Stimulated activated CD4-positive, alpha-beta T cell treated with anti-CD3 and anti-CD28 coated beads, Interleukin-4, amount 100 ng/mL, for 48 hours (primary cell): ENCODE results near the gene QRFPR.
A peak's percentile ranks its signal among the peaks of the same experiment; 100 is the strongest.
"Not testable (repeated sequence)": the region's sequence is repeated elsewhere in the genome, so short reads cannot be mapped to it uniquely, and the experiment has no call there.

Experiments used
- DNase-seq, 2 donors: peaks; one replicate each; pipeline ENCODE4 v3.0.0-alpha.2; 2020; ENCODE audit warnings: low read depth in 2 of 2

QRFPR gene

DNA sequence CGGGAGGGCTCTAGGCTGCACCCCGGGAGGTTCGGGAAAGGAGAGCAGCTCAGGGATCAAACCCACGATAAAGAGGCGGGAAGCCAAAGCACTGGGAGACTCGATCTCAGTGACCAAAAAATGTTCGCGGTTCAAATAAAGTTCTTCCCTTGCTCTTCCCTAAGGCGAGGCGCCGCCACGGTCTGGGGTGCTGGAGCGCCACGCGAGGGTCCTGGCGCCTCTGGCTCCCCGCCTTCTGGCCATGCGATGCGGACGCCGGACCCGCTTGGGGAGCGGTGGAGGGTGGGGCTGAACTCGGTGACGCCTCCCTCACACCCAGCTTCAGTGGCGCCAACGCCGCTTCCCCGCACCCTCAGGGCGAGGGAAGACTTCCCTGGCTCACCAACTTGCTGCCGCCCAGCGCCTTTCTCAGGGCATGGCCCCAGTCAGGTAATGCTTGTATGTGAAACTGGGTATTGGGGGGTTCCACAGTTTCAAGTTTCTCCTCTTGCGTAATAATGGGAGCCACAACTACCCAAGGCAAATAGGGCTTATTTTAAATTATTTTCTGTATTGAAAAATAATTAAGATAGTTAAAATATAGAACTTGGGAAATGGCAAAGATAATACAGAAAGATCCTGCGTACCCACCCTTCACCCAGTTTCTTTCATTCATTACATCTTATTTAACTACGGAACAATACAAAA lies at the start of gene QRFPR:
TSS of gene QRFPR (minus strand) at position 243 of the 687 bp plus-strand sequence. CDS start 371 bp downstream, outside the sequence.
- DNase-seq, result peak in 1 of 2 donors; percentile 2

GRCh38 chr4:121428721-121429120 lies 47.9 kb upstream of the QRFPR start:
- no peak for DNase-seq

DNA sequence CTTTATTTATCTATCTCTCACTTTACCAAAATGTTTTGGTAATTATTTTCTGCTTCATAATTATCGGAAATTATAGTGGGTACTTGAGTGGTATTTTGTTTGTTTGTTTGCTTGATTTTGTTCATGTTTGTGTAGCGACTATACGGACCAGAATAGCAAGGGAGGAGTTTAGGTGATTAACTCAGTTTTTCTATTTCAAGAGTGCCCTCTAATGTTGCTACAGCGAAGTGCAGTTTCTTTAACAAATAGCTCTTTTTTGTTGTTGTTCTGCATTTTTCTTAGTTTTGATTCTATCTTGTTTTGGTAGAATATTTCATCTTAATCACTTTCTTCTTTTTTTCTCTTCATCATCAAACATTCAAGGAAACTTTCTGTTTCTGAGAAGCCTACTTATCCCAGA lies 40.8 kb upstream of the QRFPR start:
- DNase-seq, result no peak

DNA sequence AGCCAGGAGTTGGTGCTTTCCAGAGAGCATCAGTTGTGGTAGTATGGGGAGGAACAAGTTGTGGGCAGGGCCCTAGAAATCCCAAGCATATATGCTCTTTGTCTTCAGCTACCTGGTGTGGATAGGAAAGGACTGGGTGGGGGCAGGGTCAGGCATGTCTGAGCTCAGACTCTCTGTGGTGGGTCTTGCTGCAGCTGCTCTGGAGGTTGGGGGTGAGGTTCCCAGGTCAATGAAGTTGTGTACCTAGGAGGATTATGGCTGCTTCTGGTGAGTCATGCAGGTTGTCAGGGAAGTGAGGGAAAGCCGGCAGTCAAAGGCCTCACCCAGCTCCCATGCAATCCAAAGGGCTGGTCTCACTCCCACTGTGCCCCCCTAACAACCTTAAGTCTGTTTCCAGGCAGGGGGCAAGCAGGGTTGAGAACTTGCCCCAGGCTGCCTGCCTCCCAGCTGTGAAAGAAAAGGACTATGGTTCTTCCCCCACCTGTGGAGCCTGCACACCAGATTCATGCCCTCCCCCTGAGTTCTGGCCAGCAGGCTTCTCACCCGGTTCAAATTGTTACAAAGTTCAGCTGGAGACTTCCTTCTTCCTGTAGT lies 30.4 kb upstream of the QRFPR start:
- no peak for DNase-seq

DNA sequence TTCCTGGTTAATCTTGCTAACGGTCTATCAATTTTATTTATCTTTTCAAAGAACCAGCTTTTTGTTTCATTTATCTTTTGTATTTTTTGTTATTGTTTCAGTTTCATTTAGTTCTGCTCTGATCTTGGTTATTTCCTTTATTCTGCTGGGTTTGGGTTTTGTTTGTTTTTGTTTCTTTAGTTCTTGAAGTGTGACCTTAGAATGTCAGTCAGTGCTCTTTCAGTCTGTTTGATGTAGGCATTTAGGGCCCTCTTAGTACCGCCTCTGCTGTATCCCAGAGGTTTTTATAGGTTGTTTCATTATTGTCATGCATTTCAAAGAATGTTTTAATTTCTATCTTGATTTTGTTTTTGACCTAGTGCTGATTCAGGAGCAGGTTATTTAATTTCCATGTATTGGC lies 27.7 kb upstream of the QRFPR start:
- DNase-seq, result not testable (repeated sequence)

- no peak for DNase-seq
These were observed 19.8 kb upstream of the QRFPR start for GRCh38 chr4:121400632-121401031.

GRCh38 chr4:121397941-121398601 lies 17.3 kb upstream of the QRFPR start:
- DNase-seq, result no peak

- DNase-seq, result no peak
These were observed 16.6 kb upstream of the QRFPR start for GRCh38 chr4:121397434-121397833.

DNA sequence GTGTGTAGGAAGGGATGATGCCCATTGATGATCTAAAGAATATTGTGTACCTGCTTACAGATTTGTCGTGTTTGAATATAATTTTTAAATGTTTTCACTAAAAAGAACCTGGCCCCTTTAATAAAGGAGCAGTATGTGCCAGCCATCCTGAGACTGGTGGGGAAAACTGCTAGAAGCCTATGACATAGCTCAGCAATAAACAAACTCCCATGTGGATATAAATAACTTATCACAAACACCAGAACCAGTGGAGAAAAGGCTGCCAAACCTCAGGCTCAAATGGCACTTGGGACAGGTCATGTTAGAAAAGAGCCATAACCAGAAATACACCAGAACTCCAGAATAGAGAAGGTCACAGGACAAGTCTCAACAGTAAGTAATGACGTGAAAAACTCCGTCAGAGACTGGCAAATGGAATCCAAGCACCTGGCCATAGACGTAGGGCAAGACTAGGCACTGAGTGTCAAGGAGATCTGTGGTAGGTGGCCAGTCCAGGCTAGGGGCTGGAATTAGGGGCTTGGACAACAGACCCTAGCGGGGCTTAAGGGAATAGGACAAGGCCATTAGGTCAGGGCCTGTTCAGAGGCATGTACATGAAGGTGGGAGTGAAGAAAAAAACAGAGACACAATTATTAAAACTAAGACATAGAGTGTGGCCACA lies 11.7 kb upstream of the QRFPR start:
- DNase-seq, result no peak

DNA sequence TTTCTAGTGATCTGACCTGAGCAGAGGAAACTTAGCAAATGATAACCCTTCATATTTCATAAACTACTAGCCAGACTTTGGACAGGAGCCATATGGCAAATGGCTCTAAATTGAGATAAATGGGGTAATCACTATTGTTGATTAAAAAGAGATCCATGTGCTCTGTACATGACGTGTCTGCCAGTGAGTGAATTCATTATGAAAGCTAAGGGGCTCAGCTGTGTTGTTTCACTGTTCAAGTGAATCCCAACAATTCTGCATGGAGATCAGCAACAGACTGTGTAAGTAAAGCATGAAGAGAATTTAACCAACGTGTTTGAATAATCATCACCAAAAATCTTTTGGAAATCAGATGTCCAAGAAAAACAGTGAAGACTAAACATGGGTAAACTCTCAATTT lies 9.5 kb upstream of the QRFPR start:
- DNase-seq, result no peak

- no peak for DNase-seq
These were observed 1.5 kb downstream of the QRFPR start for GRCh38 chr4:121379276-121379675.

GRCh38 chr4:121377076-121377475 lies 3.7 kb downstream of the QRFPR start:
- DNase-seq, result no peak

DNA sequence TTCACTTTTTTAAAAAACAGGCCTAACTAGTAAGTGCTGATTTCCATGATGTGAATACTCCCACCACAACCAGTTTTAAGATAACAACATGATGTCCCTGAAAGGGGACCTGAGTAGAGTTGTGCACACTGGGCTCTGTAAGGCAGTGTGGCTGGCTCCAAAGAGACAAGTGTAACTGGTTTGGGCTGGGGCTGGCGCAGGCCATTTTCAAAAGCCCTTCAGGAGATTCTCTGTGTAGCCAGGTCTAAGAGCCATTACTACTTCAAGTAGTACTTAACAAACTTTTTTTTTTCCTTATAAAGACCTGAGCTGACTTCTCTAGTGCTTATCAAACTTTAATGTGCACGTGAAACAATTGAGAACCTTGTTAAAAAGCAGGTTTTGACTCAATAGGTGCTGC lies 4.3 kb downstream of the QRFPR start:
- no peak for DNase-seq

DNA sequence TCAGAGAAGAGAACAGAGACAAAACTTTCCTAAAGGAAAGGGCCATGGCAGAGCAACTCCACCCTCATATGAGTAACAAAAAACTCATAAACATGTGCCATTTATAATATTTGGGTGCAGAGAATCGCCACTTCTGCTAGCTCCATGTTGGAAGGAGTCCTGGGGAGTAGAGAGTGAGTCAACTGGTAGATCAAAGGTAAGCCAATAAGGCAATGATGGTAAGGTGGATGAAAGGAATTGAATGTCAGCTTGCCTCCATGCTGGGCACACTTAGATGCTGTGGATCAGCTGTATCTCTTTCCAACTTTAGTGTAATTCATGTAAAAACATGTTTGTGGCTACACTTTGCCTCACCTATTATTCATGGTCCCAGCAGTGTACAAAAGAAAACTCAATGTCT lies 4.7 kb downstream of the QRFPR start:
- DNase-seq, result no peak

- no peak for DNase-seq
These were observed 5.6 kb downstream of the QRFPR start for GRCh38 chr4:121375262-121375661.

DNA sequence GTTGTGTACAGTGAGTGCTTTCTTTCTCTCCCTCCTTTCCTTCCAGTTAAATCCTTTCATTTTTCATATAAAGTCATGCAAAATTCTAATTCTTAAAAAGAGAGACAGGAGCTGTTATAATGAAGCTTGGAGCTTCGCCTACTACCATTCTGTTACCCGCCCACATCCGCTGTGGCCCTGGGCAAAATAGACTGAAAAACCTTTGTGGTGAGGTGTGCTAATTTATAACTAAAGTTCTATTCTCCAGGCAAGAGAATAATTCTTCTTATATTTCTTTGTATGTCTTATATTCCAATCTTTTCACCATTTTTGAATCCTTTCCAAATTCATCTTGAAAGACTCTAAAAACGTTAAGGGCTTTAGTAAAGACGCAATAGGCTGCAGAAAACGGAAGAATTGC lies 7.0 kb downstream of the QRFPR start:
- DNase-seq, result no peak

- DNase-seq, result peak; percentile 23 to 25
These were observed 10.0 kb downstream of the QRFPR start for GRCh38 chr4:121370729-121371325.

GRCh38 chr4:121360495-121360894 lies 20.3 kb downstream of the QRFPR start:
- no peak for DNase-seq

- no peak for DNase-seq
These were observed 22.3 kb downstream of the QRFPR start for GRCh38 chr4:121358473-121358872.

DNA sequence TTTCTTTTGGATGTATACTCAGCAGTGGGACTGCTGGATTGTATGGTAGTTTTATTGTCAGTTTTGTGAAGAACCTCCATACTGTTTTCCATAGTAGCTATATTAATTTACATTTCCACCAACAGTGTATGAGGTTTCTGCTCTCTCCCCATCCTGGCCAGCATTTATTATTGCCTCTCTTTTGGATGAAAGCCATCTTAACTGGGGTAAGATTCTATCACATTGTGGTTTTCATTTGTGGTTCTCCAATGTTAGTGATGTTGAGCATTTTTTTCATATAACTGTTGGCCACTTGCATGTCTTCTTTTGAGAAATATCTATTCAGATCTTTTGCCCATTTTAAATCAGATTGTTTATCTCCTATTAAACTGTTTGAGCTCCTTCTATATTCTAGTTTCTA lies 27.6 kb downstream of the QRFPR start:
- DNase-seq, result no peak

DNA sequence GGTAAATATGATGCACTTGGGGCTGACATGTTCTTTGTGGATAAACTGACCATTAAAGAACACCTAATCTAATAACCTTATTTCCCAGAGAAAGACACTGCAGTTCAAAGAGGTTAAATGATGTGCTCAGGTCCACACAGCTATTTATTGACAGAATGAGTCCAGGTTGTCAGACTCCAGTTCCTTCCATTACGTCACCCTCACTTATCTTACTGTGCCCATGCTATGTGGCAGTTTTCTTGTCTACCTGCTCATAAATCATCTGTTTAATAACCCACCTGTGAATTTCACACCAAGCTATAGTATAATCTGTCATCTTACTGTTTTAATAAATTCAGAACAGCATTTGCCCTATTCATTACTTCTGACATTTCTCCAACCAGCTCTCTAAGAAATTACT lies 36.7 kb downstream of the QRFPR start:
- DNase-seq, result no peak

- DNase-seq, result no peak
These were observed 40.6 kb downstream of the QRFPR start for GRCh38 chr4:121340247-121340646.
